Measurements from ENCODE around the gene ATP8A2. TPM values are rescaled to one million over a fixed set of nuclear protein-coding genes. Genes with fewer than 3 reads are reported as not detected.

Gene ATP8A2
- total and polyA plus RNA-seq, 10 of the 15 experiments (the other 5 are each of a cell fraction or from before 2014, with no cell fraction given): 0.01 to 0.04 (median 0.04) TPM; not detected in 7

GRCh38 chr13:25455146-25455545 lies 83.4 kb downstream of the ATP8A2 start:
- ATAC-seq: no peak
- SMC1A ChIA-PET (ENCODE audit: uncharacterized antibody, unreplicated experiment): no interaction called here
- POLR2A ChIA-PET: no interaction called here
- TF ChIP-seq ZZZ3 (IDR thresholded peaks at IDR 0.05; ENCODE audit: control insufficient read depth, insufficient read length, low read depth) (no peak), MXI1 (IDR thresholded peaks at IDR 0.05; ENCODE audit: low read depth, low read length) (no peak), STAT3 (IDR thresholded peaks at IDR 0.05; ENCODE audit: low read depth, low read length) (no peak), MEF2A (IDR thresholded peaks at IDR 0.05; ENCODE audit: insufficient read depth, low read depth, low read length) (no peak), BHLHE40 (IDR thresholded peaks at IDR 0.05; ENCODE audit: borderline replicate concordance in 1 of 2, low read depth in 2 of 2, low read length in 1 of 2) (no peak), MEF2B (IDR thresholded peaks at IDR 0.05; ENCODE audit: partially characterized antibody, poor library complexity, severe bottlenecking) (no peak), RBBP5 (conservative IDR thresholded peaks at IDR 0.05) (no peak), TARDBP (IDR thresholded peaks at IDR 0.05; ENCODE audit: borderline replicate concordance) (no peak), RFX5 (IDR thresholded peaks at IDR 0.05; ENCODE audit: low read depth, low read length) (no peak), DPF2 (IDR thresholded peaks at IDR 0.05) (no peak), CBX3 (IDR thresholded peaks at IDR 0.05; ENCODE audit: borderline replicate concordance, low read depth) (no peak), CHD2 (IDR thresholded peaks at IDR 0.05; ENCODE audit: borderline replicate concordance, low read depth, low read length) (no peak), WRNIP1 (IDR thresholded peaks at IDR 0.05; ENCODE audit: borderline replicate concordance, low read depth, low read length) (no peak), HDAC2 (IDR thresholded peaks at IDR 0.05) (no peak), ZNF687 (IDR thresholded peaks at IDR 0.05) (no peak), MYB (IDR thresholded peaks at IDR 0.05; ENCODE audit: borderline replicate concordance, low read depth, low read length) (no peak), SUZ12 (IDR thresholded peaks at IDR 0.05; ENCODE audit: unreplicated experiment) (no peak), MTA3 (IDR thresholded peaks at IDR 0.05; ENCODE audit: borderline replicate concordance, low read length) (no peak)
- TF ChIP-seq, protein P1, sequence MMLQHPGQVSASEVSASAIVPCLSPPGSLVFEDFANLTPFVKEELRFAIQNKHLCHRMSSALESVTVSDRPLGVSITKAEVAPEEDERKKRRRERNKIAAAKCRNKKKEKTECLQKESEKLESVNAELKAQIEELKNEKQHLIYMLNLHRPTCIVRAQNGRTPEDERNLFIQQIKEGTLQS (IDR thresholded peaks at IDR 0.05; ENCODE audit: borderline replicate concordance, extremely low read depth, low read depth, low read length): no peak
- TF ChIP-seq, protein P2, sequence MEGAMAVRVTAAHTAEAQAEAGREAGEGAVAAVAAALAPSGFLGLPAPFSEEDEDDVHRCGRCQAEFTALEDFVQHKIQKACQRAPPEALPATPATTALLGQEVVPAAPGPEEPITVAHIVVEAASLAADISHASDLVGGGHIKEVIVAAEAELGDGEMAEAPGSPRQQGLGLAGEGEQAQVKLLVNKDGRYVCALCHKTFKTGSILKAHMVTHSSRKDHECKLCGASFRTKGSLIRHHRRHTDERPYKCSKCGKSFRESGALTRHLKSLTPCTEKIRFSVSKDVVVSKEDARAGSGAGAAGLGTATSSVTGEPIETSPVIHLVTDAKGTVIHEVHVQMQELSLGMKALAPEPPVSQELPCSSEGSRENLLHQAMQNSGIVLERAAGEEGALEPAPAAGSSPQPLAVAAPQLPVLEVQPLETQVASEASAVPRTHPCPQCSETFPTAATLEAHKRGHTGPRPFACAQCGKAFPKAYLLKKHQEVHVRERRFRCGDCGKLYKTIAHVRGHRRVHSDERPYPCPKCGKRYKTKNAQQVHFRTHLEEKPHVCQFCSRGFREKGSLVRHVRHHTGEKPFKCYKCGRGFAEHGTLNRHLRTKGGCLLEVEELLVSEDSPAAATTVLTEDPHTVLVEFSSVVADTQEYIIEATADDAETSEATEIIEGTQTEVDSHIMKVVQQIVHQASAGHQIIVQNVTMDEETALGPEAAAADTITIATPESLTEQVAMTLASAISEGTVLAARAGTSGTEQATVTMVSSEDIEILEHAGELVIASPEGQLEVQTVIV (IDR thresholded peaks at IDR 0.05; ENCODE audit: borderline replicate concordance, partially characterized antibody): no peak
- Histone ChIP-seq H2AFZ (ENCODE audit: control insufficient read depth, low read depth, low read length) (no peak overlapping the region), H3K79me2 (ENCODE audit: control insufficient read depth, insufficient read depth, low read length) (no peaks in the 10 kb centered on the region), H3K36me3 (ENCODE audit: control insufficient read depth in 2 of 2, insufficient read depth in 2 of 2, low read length in 1 of 2) (no peaks in the 10 kb centered on the region), H3K4me2 (ENCODE audit: control insufficient read depth, insufficient read depth) (no peak overlapping the region), H3K9me3 (replicated peaks; ENCODE audit: control insufficient read depth, insufficient read depth, low read length) (no peaks in the 10 kb centered on the region), H3K27ac (ENCODE audit: control insufficient read depth, insufficient read depth) (no peak overlapping the region), H3K9ac (ENCODE audit: control insufficient read depth, insufficient read depth, low read length) (no peak overlapping the region), H3K4me3 (no peak overlapping the region), H4K20me1 (ENCODE audit: control insufficient read depth, insufficient read depth) (no peaks in the 10 kb centered on the region), H3K4me1 (ENCODE audit: control insufficient read depth, insufficient read depth, low read length) (no peaks in the 10 kb centered on the region), H3K27me3 (replicated peaks in 1 of 2; ENCODE audit: control insufficient read depth in 2 of 2, insufficient read depth in 2 of 2, low read length in 1 of 2) (peaks cover 1 to 3% of the 10 kb centered on the region in 2 experiments; a peak in 2 of 4 replicates)
- no TSS peak for BruUV-seq (replicated peaks)
- FAIRE-seq: no peak
- RAD21 ChIA-PET (ENCODE audit: unreplicated experiment): no interaction called here
- intact Hi-C loops (cut with micrococcal nuclease; ENCODE audit: unreplicated experiment): no loop called here
- CTCF ChIA-PET: no interaction called here
- no peak for DNase-seq (ENCODE audit: low read depth, low spot score)
- 21% methylated on average over 3 of the region's 3 CpGs for WGBS (ENCODE audit: insufficient coverage, insufficient replicate concordance, low lambda C conversion rate, missing lambda C conversion rate)
- in situ Hi-C loops (cut with MboI): no loop called here

Measured in GM12878 (cell line).